T-helper 2 cell treated with Interferon-gamma antibody and Interleukin-4, amounts not matched to agents 100 ng/mL and 5 ng/mL, for 36 hours (primary cell): ENCODE results near the gene FAM219A. TPM values are rescaled to one million over a fixed set of nuclear protein-coding genes. Genes with fewer than 3 reads are reported as not detected.
"Not testable (repeated sequence)": the region's sequence is repeated elsewhere in the genome, so short reads cannot be mapped to it uniquely, and the experiment has no call there.

Experiments
- intact Hi-C: fragments of 100-400 bp; cut with micrococcal nuclease; formaldehyde crosslinking; loops from one replicate; pipeline ENCODE4 v1.15.1; 2023
- total RNA-seq: library from RNA; stranded (reverse); gene quantifications from 2 replicates; pipeline ENCODE4 v1.2.3, GENCODE V29; 2022

Gene FAM219A
- total RNA-seq, 1 donor from 2014 or later = 15.0 TPM

- intact Hi-C loops = no loop called here
These were observed 93.1 kb downstream of the FAM219A start for GRCh38 chr9:34365282-34365681.

GRCh38 chr9:34363619-34364351 lies 94.6 kb downstream of the FAM219A start:
- intact Hi-C loops = no loop called here

- intact Hi-C loops = no loop called here
These were observed 95.7 kb downstream of the FAM219A start for GRCh38 chr9:34362614-34363214.

GRCh38 chr9:34352957-34353356 lies 105.4 kb downstream of the FAM219A start:
- intact Hi-C loops = not testable (repeated sequence)

GRCh38 chr9:34352122-34352652 lies 106.2 kb downstream of the FAM219A start:
- intact Hi-C loops = not testable (repeated sequence)

GRCh38 chr9:34349324-34349723 lies 109.0 kb downstream of the FAM219A start:
- intact Hi-C loops = no loop called here

Other genes with a start within 250 kb of the FAM219A start
- 7.8 TPM in 2 replicates for gene KIF24, start 129.3 kb downstream of the FAM219A start, total RNA-seq
- 26.6 and 27.6 TPM in 2 replicates for gene NUDT2, start 129.0 kb downstream of the FAM219A start, total RNA-seq
- 1.0 and 1.2 TPM in 2 replicates for gene MYORG, start 81.7 kb downstream of the FAM219A start, total RNA-seq
- not detected in 2 replicates for gene DNAI1, start 235 bp upstream of the FAM219A start, total RNA-seq
- gene ENHO, start 64.4 kb upstream of the FAM219A start, total RNA-seq = not detected in 2 replicates
- gene CNTFR, start 131.2 kb upstream of the FAM219A start, total RNA-seq = not detected in 2 replicates
- 17.5 and 19.0 TPM in 2 replicates for gene RPP25L, start 153.5 kb upstream of the FAM219A start, total RNA-seq
- gene DCTN3, start 161.9 kb upstream of the FAM219A start, total RNA-seq = 110 and 115 TPM in 2 replicates
- gene ARID3C, start 170.5 kb upstream of the FAM219A start, total RNA-seq = 0.14 TPM in 2 replicates
- 81.2 and 83.0 TPM in 2 replicates for gene SIGMAR1, start 179.2 kb upstream of the FAM219A start, total RNA-seq
- 130 and 139 TPM in 2 replicates for gene GALT, start 188.1 kb upstream of the FAM219A start, total RNA-seq
- gene IL11RA, start 193.6 kb upstream of the FAM219A start, total RNA-seq = 83.8 and 87.8 TPM in 2 replicates
- gene CCL27, start 204.1 kb upstream of the FAM219A start, total RNA-seq = 0.25 and 0.84 TPM in 2 replicates
- gene CCL19, start 232.7 kb upstream of the FAM219A start, total RNA-seq = not detected in 2 replicates